MM.1S (cell line): ENCODE measurements around the gene LRRC34.

Source experiments
- DNase-seq: peaks from one replicate; pipeline ENCODE4 v3.0.0-alpha.2; 2015
- H2AFZ ChIP-seq: fragments of 300-600 bp; sonication (generic); 2 replicates; pipeline ENCODE4 v1.6.0; 2016; ENCODE audit warnings: antibody characterized with exemption, low read length
- H3F3A ChIP-seq: fragments of 300-600 bp; sonication (generic); 2 replicates; pipeline ENCODE4 v1.6.1; 2016; ENCODE audit warnings: mild to moderate bottlenecking, antibody characterized with exemption, low read length, moderate library complexity, mixed read lengths; ENCODE audit not compliant: insufficient read depth
- H3K27ac ChIP-seq: fragments of 300-600 bp; sonication (generic); 2 replicates; pipeline ENCODE4 v1.5.1; 2016; ENCODE audit warnings: mild to moderate bottlenecking, low read length
- H3K27me3 ChIP-seq: fragments of 300-600 bp; sonication (generic); replicated peaks from 2 replicates; pipeline ENCODE4 v1.6.0; 2016; ENCODE audit warnings: low read length; ENCODE audit not compliant: insufficient read depth
- H3K36me3 ChIP-seq: fragments of 300-600 bp; sonication (generic); replicated peaks from 2 replicates; pipeline ENCODE4 v1.6.1; 2016; ENCODE audit warnings: mild to moderate bottlenecking, low read length, mixed read lengths; ENCODE audit not compliant: insufficient read depth
- H3K4me1 ChIP-seq: fragments of 300-600 bp; sonication (generic); 2 replicates; pipeline ENCODE4 v1.6.1; 2016; ENCODE audit warnings: low read length, mixed read lengths
- H3K4me2 ChIP-seq: fragments of 300-600 bp; sonication (generic); 2 replicates; pipeline ENCODE4 v1.6.0; 2016; ENCODE audit warnings: low read depth, low read length
- H3K4me3 ChIP-seq: fragments of 300-600 bp; sonication (generic); 2 replicates; pipeline ENCODE4 v1.5.1; 2016; ENCODE audit warnings: low read length, mixed read lengths
- H3K79me2 ChIP-seq: fragments of 300-600 bp; sonication (generic); 2 replicates; pipeline ENCODE4 v1.6.1; 2016; ENCODE audit warnings: mixed run types, low read length, mixed read lengths
- H3K9ac ChIP-seq: fragments of 300-600 bp; sonication (generic); 2 replicates; pipeline ENCODE4 v1.6.1; 2016; ENCODE audit warnings: low read length, mixed read lengths
- H3K9me2 ChIP-seq: fragments of 300-600 bp; sonication (generic); replicated peaks from 2 replicates; pipeline ENCODE4 v1.6.1; 2016; ENCODE audit warnings: mild to moderate bottlenecking, low read length, mixed read lengths; ENCODE audit not compliant: insufficient read depth
- H3K9me3 ChIP-seq: fragments of 300-600 bp; sonication (generic); replicated peaks from 2 replicates; pipeline ENCODE4 v1.6.1; 2016; ENCODE audit warnings: mild to moderate bottlenecking, low read length, mixed read lengths; ENCODE audit not compliant: insufficient read depth
- H4K20me1 ChIP-seq: fragments of 300-600 bp; sonication (generic); 2 replicates; pipeline ENCODE4 v1.6.1; 2016; ENCODE audit warnings: mild to moderate bottlenecking, low read length, moderate library complexity, mixed read lengths; ENCODE audit not compliant: insufficient read depth
- EZH2 ChIP-seq: fragments of 300-600 bp; sonication (generic); optimal IDR thresholded peaks from 2 replicates; pipeline ENCODE3; 2017; ENCODE audit warnings: low read depth, mild to moderate bottlenecking, antibody characterized with exemption, low read length, mixed read lengths
- EZH2phosphoT487 ChIP-seq: fragments of 300-600 bp; sonication (generic); IDR thresholded peaks from 2 replicates; pipeline ENCODE4 v1.6.1; 2018; ENCODE audit warnings: antibody characterized with exemption, low read length
- TF ChIP-seq, protein P1 (sequence below): fragments of 300-600 bp; sonication (generic); IDR thresholded peaks from 2 replicates; pipeline ENCODE4 v1.5.1; 2016; ENCODE audit warnings: antibody characterized with exemption, low read length, mixed read lengths

Gene LRRC34

DNA sequence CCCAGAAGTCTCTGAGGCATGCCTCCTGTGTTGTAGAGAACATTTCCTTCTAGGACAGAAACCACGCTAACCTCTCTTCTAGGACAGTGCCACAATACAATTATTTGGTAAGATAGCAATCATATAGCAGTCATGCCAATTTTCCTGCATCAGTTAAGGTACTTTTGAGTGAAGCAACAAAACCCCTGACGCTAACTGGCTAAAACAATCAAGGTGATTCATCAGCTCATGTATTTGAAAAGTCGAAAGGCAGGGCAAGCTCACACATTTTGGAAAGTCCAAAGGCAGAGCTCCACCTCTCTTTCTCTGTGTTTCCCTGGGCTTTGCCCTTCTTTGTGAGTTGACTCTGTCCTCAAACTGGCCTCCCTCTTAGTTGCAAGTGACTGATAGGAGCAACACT, 58.0 kb downstream of the LRRC34 start:
- Histone ChIP-seq H3K4me1 (peaks cover 12% of the 10 kb centered on the region), H3K27me3 (no peaks in the 10 kb centered on the region), H3K9me3 (no peaks in the 10 kb centered on the region), H3K9me2 (no peaks in the 10 kb centered on the region), H3K4me3 (no peak overlapping the region), H3K4me2 (no peak overlapping the region), H4K20me1 (no peaks in the 10 kb centered on the region), H3K27ac (no peak overlapping the region), H3K9ac (no peak overlapping the region), H3F3A (no peaks in the 10 kb centered on the region), H2AFZ (no peak overlapping the region), H3K36me3 (no peaks in the 10 kb centered on the region), H3K79me2 (no peaks in the 10 kb centered on the region)
- no peak for DNase-seq
- TF ChIP-seq, protein P1, sequence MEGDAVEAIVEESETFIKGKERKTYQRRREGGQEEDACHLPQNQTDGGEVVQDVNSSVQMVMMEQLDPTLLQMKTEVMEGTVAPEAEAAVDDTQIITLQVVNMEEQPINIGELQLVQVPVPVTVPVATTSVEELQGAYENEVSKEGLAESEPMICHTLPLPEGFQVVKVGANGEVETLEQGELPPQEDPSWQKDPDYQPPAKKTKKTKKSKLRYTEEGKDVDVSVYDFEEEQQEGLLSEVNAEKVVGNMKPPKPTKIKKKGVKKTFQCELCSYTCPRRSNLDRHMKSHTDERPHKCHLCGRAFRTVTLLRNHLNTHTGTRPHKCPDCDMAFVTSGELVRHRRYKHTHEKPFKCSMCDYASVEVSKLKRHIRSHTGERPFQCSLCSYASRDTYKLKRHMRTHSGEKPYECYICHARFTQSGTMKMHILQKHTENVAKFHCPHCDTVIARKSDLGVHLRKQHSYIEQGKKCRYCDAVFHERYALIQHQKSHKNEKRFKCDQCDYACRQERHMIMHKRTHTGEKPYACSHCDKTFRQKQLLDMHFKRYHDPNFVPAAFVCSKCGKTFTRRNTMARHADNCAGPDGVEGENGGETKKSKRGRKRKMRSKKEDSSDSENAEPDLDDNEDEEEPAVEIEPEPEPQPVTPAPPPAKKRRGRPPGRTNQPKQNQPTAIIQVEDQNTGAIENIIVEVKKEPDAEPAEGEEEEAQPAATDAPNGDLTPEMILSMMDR: no peak
- TF ChIP-seq EZH2phosphoT487 (no peak), EZH2 (no peak)

DNA sequence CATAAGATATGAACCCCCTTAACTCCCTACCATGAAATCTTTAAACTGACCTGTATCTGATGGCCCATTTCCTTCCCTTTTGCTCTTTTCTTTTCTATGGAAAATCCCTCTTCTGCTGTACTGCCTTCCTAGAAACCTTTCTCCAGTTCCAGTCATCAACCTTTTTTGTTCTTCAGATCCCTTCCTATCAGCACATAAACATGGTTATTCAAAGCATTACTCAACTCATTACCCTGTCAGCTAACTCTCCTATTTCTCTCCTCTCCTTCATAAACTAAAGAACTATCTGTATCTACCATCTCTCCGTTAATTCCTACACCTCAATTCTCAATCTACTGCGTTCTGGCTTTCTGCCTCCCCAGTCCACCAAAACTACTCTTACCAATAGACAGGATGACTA, 60.8 kb downstream of the LRRC34 start:
- no peaks in the 10 kb centered on the region for H3K9me3 ChIP-seq
- DNase-seq: no peak
- peaks cover 3% of the 10 kb centered on the region; the same call in 1 of the 2 replicates for H3F3A ChIP-seq
- H3K4me3 ChIP-seq: no peak overlapping the region
- H3K4me1 ChIP-seq: peaks cover 5% of the 10 kb centered on the region
- no peaks in the 10 kb centered on the region for H4K20me1 ChIP-seq
- no peak overlapping the region for H3K4me2 ChIP-seq
- no peak overlapping the region for H3K27ac ChIP-seq
- H3K9ac ChIP-seq: no peak overlapping the region
- H3K27me3 ChIP-seq: no peaks in the 10 kb centered on the region
- no peaks in the 10 kb centered on the region for H3K36me3 ChIP-seq
- H3K79me2 ChIP-seq: no peaks in the 10 kb centered on the region
- TF ChIP-seq EZH2: no peak
- TF ChIP-seq, protein P1: no peak
- TF ChIP-seq EZH2phosphoT487: no peak
- no peak overlapping the region for H2AFZ ChIP-seq
- H3K9me2 ChIP-seq: no peaks in the 10 kb centered on the region

DNA sequence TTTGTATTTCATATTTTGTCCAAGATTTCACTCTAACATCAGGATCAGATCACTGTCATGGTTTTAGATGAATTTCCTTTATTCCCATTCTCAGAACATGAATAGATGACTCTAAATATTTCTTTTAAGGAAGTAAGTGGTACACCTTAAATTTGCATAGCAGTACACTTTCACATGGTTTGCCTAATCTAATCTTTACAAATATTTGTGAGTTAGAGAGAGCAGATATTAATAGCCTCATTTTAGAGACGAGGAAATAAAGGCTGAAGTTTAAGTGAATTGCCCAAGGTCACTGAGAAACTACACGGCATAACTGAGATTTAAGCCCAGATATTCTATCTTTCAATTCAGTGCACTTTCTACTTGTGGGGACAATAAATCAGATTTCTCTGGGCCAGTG, 62.0 kb downstream of the LRRC34 start:
- H3K79me2 ChIP-seq: no peaks in the 10 kb centered on the region
- no peak overlapping the region for H3K27ac ChIP-seq
- no peaks in the 10 kb centered on the region for H3K36me3 ChIP-seq
- H3K4me3 ChIP-seq: no peak overlapping the region
- peaks cover 9% of the 10 kb centered on the region; the same call in 1 of the 2 replicates for H3F3A ChIP-seq
- peaks cover 14% of the 10 kb centered on the region for H3K4me1 ChIP-seq
- H3K27me3 ChIP-seq: no peaks in the 10 kb centered on the region
- no peak overlapping the region for H2AFZ ChIP-seq
- no peak overlapping the region for H3K9ac ChIP-seq
- no peaks in the 10 kb centered on the region for H3K9me2 ChIP-seq
- no peak for DNase-seq
- no peak for TF ChIP-seq EZH2
- TF ChIP-seq, protein P1: no peak
- TF ChIP-seq EZH2phosphoT487: no peak
- H3K9me3 ChIP-seq: no peaks in the 10 kb centered on the region
- no peaks in the 10 kb centered on the region for H4K20me1 ChIP-seq
- H3K4me2 ChIP-seq: no peak overlapping the region
